ENCODE results near the gene CLEC1A. TPM values are rescaled to one million over a fixed set of nuclear protein-coding genes. Genes with fewer than 3 reads are reported as not detected.

CLEC1A gene
- polyA plus RNA-seq, 1 of the 3 experiments (the other 2 are of a cell fraction): not detected

DNA sequence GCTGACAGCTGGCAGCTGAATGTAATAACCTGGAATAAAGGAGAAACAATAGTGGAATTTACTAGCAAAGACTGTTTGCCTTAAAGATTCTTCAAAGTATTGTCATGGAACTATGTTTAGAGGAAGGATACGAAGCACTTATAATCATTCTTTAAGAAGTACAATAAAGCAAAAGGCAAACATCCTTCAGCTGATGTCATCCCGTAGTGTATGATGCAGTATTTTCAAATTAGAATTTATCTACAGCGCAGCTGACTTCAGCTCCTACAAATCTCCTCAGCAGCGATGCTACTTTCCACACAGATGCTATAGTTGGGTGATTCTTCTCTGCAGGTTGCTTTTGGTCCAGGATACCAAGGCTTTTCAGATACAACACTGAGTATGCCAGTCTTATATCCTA, 31.5 kb downstream of the CLEC1A start:
- H3K4me1 ChIP-seq (ENCODE audit: control insufficient read depth in 1 of 2, insufficient read depth in 2 of 2, low read depth in 1 of 2, low read length in 1 of 2): no peaks in the 10 kb centered on the region; a peak in 1 of 4 replicates
- H3K79me2 ChIP-seq (ENCODE audit: insufficient read depth): no peaks in the 10 kb centered on the region
- WGBS (ENCODE audit: low lambda C conversion rate): 6% methylated on average over 4 of the region's 4 CpGs
- H3K9me3 ChIP-seq: no peaks in the 10 kb centered on the region
- H4K20me1 ChIP-seq (ENCODE audit: insufficient read depth): no peaks in the 10 kb centered on the region
- TF ChIP-seq GABPA (IDR thresholded peaks at IDR 0.05; ENCODE audit: low read depth): no peak
- TF ChIP-seq NFIC (IDR thresholded peaks at IDR 0.05; ENCODE audit: borderline replicate concordance): no peak
- no peak for TF ChIP-seq TAF1 (IDR thresholded peaks at IDR 0.05; ENCODE audit: borderline replicate concordance, low read depth, low read length)
- TF ChIP-seq MXI1 (IDR thresholded peaks at IDR 0.05; ENCODE audit: low read depth, low read length): no peak
- no peak for TF ChIP-seq CHD2 (IDR thresholded peaks at IDR 0.05; ENCODE audit: low read length, partially characterized antibody)
- TF ChIP-seq, protein P1, sequence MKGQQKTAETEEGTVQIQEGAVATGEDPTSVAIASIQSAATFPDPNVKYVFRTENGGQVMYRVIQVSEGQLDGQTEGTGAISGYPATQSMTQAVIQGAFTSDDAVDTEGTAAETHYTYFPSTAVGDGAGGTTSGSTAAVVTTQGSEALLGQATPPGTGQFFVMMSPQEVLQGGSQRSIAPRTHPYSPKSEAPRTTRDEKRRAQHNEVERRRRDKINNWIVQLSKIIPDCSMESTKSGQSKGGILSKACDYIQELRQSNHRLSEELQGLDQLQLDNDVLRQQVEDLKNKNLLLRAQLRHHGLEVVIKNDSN (IDR thresholded peaks at IDR 0.05; ENCODE audit: borderline replicate concordance, low read depth): no peak
- TF ChIP-seq JUND (IDR thresholded peaks at IDR 0.05): no peak
- TF ChIP-seq SMC3 (IDR thresholded peaks at IDR 0.05; ENCODE audit: low read depth, low read length): no peak
- TF ChIP-seq, protein P2, sequence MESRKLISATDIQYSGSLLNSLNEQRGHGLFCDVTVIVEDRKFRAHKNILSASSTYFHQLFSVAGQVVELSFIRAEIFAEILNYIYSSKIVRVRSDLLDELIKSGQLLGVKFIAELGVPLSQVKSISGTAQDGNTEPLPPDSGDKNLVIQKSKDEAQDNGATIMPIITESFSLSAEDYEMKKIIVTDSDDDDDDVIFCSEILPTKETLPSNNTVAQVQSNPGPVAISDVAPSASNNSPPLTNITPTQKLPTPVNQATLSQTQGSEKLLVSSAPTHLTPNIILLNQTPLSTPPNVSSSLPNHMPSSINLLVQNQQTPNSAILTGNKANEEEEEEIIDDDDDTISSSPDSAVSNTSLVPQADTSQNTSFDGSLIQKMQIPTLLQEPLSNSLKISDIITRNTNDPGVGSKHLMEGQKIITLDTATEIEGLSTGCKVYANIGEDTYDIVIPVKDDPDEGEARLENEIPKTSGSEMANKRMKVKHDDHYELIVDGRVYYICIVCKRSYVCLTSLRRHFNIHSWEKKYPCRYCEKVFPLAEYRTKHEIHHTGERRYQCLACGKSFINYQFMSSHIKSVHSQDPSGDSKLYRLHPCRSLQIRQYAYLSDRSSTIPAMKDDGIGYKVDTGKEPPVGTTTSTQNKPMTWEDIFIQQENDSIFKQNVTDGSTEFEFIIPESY (IDR thresholded peaks at IDR 0.05; ENCODE audit: borderline replicate concordance, low read depth): no peak
- TF ChIP-seq, protein P3, sequence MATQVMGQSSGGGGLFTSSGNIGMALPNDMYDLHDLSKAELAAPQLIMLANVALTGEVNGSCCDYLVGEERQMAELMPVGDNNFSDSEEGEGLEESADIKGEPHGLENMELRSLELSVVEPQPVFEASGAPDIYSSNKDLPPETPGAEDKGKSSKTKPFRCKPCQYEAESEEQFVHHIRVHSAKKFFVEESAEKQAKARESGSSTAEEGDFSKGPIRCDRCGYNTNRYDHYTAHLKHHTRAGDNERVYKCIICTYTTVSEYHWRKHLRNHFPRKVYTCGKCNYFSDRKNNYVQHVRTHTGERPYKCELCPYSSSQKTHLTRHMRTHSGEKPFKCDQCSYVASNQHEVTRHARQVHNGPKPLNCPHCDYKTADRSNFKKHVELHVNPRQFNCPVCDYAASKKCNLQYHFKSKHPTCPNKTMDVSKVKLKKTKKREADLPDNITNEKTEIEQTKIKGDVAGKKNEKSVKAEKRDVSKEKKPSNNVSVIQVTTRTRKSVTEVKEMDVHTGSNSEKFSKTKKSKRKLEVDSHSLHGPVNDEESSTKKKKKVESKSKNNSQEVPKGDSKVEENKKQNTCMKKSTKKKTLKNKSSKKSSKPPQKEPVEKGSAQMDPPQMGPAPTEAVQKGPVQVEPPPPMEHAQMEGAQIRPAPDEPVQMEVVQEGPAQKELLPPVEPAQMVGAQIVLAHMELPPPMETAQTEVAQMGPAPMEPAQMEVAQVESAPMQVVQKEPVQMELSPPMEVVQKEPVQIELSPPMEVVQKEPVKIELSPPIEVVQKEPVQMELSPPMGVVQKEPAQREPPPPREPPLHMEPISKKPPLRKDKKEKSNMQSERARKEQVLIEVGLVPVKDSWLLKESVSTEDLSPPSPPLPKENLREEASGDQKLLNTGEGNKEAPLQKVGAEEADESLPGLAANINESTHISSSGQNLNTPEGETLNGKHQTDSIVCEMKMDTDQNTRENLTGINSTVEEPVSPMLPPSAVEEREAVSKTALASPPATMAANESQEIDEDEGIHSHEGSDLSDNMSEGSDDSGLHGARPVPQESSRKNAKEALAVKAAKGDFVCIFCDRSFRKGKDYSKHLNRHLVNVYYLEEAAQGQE (IDR thresholded peaks at IDR 0.05; ENCODE audit: low read depth, low read length): no peak
- no peak for TF ChIP-seq NRF1 (IDR thresholded peaks at IDR 0.05; ENCODE audit: low read depth, low read length)
- TF ChIP-seq, protein P4, sequence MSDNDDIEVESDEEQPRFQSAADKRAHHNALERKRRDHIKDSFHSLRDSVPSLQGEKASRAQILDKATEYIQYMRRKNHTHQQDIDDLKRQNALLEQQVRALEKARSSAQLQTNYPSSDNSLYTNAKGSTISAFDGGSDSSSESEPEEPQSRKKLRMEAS (IDR thresholded peaks at IDR 0.05; ENCODE audit: low read depth): no peak
- no peak for TF ChIP-seq FOXJ3 (CRISPR knock-in tag; IDR thresholded peaks at IDR 0.05)
- TF ChIP-seq EZH2phosphoT487 (IDR thresholded peaks at IDR 0.05; ENCODE audit: borderline replicate concordance, low read depth): no peak
- no peak for TF ChIP-seq MEF2A (IDR thresholded peaks at IDR 0.05; ENCODE audit: borderline replicate concordance, low read depth)
- no peak for TF ChIP-seq EP300 (IDR thresholded peaks at IDR 0.05; ENCODE audit: borderline replicate concordance in 1 of 2, low read depth in 1 of 2, low read length in 1 of 2)
- no peak for TF ChIP-seq TCF12 (IDR thresholded peaks at IDR 0.05)
- TF ChIP-seq GATA2 (CRISPR knock-in tag; IDR thresholded peaks at IDR 0.05): no peak
- no peak for TF ChIP-seq RXRA (IDR thresholded peaks at IDR 0.05; ENCODE audit: borderline replicate concordance, low read depth)
- ChIA-PET POLR2A (no interaction called here), CTCF (no interaction called here)
- no peak overlapping the region for H3K27ac ChIP-seq (ENCODE audit: low read depth in 2 of 2, low read length in 1 of 2)
- no peak overlapping the region for H3K4me2 ChIP-seq
- no peaks in the 10 kb centered on the region for H3K9me2 ChIP-seq
- no peaks in the 10 kb centered on the region for H3F3A ChIP-seq (replicated peaks; ENCODE audit: insufficient read depth)
- DNase-seq: no peak
- no peak overlapping the region for H3K4me3 ChIP-seq (ENCODE audit: low read depth in 2 of 2, low read length in 1 of 2)
- no peak overlapping the region for H2AFZ ChIP-seq (ENCODE audit: low read depth)
- no peaks in the 10 kb centered on the region for H3K27me3 ChIP-seq (ENCODE audit: insufficient read depth)
- H3K9ac ChIP-seq: no peak overlapping the region
- H3K36me3 ChIP-seq (replicated peaks in 1 of 2; ENCODE audit: control insufficient read depth in 1 of 2, insufficient read depth in 2 of 2, low read length in 1 of 2): no peaks in the 10 kb centered on the region
